ENCODE results near the gene GRAMD2A.

DNA sequence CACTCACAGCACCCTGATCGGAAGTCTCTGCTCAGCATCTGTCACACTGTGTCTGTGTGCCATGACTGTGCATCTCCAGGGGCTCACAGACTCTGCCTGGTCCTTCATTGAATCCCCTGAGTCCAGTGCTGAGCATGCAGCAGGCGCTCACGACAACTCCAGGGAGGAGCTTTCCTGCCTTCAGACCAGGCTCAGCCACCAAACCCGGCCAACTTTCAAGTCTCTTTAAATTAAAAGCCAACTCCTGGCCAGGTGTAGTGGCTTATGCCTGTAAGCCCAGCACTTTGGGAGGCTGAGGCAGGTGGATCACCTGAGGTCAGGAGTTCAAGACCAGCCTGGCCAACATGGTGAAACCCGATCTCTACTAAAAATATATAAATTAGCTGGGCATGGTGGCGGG, 24.2 kb downstream of the GRAMD2A start:
- TF ChIP-seq EZH2 (IDR thresholded peaks at IDR 0.05; ENCODE audit: insufficient read depth, poor library complexity, severe bottlenecking) (no peak), EZH2phosphoT487 (IDR thresholded peaks at IDR 0.05; ENCODE audit: insufficient read depth, low read depth) (no peak)

All from GM23248 (cell line).